ENCODE results near the gene UQCR10. TPM values are rescaled to one million over a fixed set of nuclear protein-coding genes. Genes with fewer than 3 reads are reported as not detected.

UQCR10 gene
- total RNA-seq, 4 donors from 2014 or later, result 20.6 to 134 (median 70.8) TPM

DNA sequence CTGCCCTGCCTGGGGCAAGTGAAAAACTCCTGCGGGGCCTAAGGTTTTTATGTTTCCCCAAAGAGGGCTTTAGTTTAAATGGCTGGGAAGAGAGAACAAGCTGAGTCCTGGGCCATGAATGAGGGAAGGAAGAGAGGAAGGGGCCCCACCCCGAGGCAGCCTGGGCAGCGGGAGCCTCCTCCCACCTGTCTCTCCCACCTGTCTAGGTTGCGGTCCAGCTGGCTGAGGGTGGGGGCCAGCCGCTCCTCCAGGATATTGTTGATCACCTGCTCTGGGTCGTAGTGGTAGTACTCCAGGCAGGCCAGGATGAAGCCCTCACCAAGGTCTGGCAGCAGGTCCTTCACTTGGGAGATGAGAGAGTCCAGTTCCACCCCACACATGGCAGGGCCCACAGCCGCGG lies 34.6 kb downstream of the UQCR10 start:
- peak overlapping the region in 1 of 3 donors; percentile 37 for H3K27ac ChIP-seq
- H3K4me3 ChIP-seq (replicated peaks in 1 of 3), result no peak overlapping the region
- DNase-seq, result no peak
- no peaks in the 10 kb centered on the region for H3K27me3 ChIP-seq
- no peak for TF ChIP-seq POLR2A (IDR thresholded peaks at IDR 0.05)
- TF ChIP-seq, protein P1, sequence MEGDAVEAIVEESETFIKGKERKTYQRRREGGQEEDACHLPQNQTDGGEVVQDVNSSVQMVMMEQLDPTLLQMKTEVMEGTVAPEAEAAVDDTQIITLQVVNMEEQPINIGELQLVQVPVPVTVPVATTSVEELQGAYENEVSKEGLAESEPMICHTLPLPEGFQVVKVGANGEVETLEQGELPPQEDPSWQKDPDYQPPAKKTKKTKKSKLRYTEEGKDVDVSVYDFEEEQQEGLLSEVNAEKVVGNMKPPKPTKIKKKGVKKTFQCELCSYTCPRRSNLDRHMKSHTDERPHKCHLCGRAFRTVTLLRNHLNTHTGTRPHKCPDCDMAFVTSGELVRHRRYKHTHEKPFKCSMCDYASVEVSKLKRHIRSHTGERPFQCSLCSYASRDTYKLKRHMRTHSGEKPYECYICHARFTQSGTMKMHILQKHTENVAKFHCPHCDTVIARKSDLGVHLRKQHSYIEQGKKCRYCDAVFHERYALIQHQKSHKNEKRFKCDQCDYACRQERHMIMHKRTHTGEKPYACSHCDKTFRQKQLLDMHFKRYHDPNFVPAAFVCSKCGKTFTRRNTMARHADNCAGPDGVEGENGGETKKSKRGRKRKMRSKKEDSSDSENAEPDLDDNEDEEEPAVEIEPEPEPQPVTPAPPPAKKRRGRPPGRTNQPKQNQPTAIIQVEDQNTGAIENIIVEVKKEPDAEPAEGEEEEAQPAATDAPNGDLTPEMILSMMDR (IDR thresholded peaks at IDR 0.05), result no peak
- intact Hi-C loops (cut with DNase I), result no loop called here
- H3K9me3 ChIP-seq, result no peaks in the 10 kb centered on the region
- H3K36me3 ChIP-seq, result peaks cover 38 to 46% of the 10 kb centered on the region in 2 donors
- H3K4me1 ChIP-seq, result peaks cover 17 to 31% of the 10 kb centered on the region in 2 donors
- 86% methylated on average over 5 to 6 of the region's 8 CpGs for WGBS, 2 donors

DNA sequence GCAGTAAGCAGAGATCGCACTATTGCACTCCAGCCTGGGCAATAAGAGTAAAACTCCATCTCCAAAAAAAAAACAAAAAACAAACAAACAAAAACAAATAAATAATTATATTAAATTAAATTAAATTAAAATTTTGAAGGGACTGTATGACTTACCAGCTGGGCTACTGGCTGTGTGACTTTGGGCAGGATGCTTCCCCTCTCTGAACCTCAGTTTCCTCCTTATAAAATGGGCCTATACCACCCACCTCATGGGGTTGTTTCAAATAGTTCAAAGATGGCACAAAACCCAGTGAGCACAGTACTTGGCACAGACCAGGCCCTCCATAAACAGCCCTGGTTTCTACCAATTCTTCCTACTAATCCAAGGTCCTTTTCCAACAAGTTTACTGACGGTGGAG lies 36.0 kb downstream of the UQCR10 start:
- Histone ChIP-seq H3K9me3 (no peaks in the 10 kb centered on the region), H3K27ac (no peak overlapping the region), H3K36me3 (peaks cover 38 to 58% of the 10 kb centered on the region in 2 donors), H3K27me3 (no peaks in the 10 kb centered on the region), H3K4me1 (peaks cover 17 to 18% of the 10 kb centered on the region in 2 donors), H3K4me3 (replicated peaks in 1 of 3) (no peak overlapping the region)
- WGBS, 2 donors, result 95 to 98% methylated on average over 2 of the region's 2 CpGs
- intact Hi-C loops (cut with DNase I), result no loop called here
- TF ChIP-seq POLR2A (IDR thresholded peaks at IDR 0.05), result no peak
- TF ChIP-seq, protein P1 (IDR thresholded peaks at IDR 0.05), result no peak
- DNase-seq, result no peak

DNA sequence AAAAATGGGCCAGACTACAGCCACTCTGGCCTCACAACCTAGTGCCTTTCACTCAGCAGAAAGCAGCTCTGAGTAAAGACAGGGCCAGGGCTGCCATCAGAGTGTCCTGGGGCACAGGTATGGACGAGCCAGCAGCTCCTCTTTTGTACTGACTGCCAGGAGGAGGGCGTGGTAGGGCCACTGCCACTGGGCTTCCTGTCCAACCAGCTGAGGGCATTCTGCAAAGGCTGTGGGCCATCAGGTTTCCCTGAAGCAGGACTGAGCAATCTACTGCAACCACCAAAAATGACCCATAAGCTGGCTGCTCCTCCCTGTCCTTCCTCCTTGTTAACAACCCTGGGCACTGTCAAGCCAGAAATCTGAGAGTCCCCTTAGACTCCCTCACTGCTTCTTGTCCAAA lies 37.8 kb downstream of the UQCR10 start:
- intact Hi-C loops (cut with DNase I), result no loop called here
- no peak for TF ChIP-seq POLR2A (IDR thresholded peaks at IDR 0.05)
- TF ChIP-seq, protein P1 (IDR thresholded peaks at IDR 0.05), result no peak
- Histone ChIP-seq H3K27me3 (no peaks in the 10 kb centered on the region), H3K4me3 (replicated peaks in 1 of 3) (no peak overlapping the region), H3K36me3 (peaks cover 40 to 62% of the 10 kb centered on the region in 2 donors), H3K27ac (no peak overlapping the region), H3K4me1 (peaks cover under 1 to 1% of the 10 kb centered on the region in 2 donors), H3K9me3 (no peaks in the 10 kb centered on the region)
- 100% methylated on average over 2 of the region's 2 CpGs for WGBS, 2 donors
- no peak for DNase-seq

DNA sequence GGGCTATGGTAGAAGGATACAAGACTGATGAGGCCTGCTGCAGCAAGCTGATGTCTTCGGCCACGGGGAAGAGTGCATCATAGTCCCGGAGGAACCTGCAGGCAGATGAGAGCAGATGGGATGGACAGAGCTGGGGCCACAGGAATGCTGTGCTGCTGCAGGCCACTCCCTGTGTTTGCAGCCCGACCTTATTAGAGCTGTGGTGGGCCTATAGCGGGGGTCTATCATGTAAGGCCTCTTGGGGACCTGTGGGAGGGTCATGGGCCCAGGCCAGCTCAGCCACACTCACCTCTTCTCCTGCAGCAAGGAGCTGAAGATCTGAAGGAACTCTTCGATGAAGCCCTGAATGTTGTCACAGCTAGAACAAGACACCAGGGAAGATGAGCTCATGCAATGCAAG lies 39.0 kb downstream of the UQCR10 start:
- WGBS, 2 donors, result 82 to 93% methylated on average over 6 of the region's 6 CpGs
- Histone ChIP-seq H3K4me3 (replicated peaks in 1 of 3) (no peak overlapping the region), H3K27ac (no peak overlapping the region), H3K36me3 (peaks cover 48 to 56% of the 10 kb centered on the region in 2 donors), H3K4me1 (no peaks in the 10 kb centered on the region), H3K9me3 (no peaks in the 10 kb centered on the region), H3K27me3 (no peaks in the 10 kb centered on the region)
- DNase-seq, result no peak
- intact Hi-C loops (cut with DNase I), result no loop called here
- no peak for TF ChIP-seq POLR2A (IDR thresholded peaks at IDR 0.05)
- TF ChIP-seq, protein P1 (IDR thresholded peaks at IDR 0.05), result no peak

DNA sequence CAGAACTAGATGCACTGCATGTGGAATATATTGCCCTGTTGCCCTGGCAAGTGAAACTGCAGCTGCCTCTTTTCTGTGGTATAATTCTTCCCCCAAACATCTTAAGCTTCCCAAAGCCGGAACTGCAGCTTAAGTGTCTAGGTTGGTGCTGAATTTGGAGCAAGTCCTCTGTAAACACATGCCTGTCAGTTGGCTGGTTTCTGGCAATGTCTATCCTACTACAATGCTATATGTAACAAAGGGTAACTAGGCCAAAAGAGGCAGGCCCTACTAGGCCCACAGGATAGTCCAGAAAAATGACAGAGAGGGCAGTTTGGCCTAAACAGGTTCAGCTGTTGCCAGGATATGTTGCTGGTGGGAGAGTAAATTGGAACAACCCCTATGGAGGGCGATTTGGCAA lies 43.0 kb downstream of the UQCR10 start:
- H3K4me1 ChIP-seq, result no peaks in the 10 kb centered on the region
- H3K4me3 ChIP-seq (replicated peaks in 1 of 3), result no peak overlapping the region
- H3K36me3 ChIP-seq, result peaks cover 47 to 53% of the 10 kb centered on the region in 2 donors
- intact Hi-C loops (cut with DNase I), result no loop called here
- H3K9me3 ChIP-seq, result no peaks in the 10 kb centered on the region
- WGBS, 2 donors, result 85% methylated on average over 2 of the region's 2 CpGs
- no peak for DNase-seq
- H3K27ac ChIP-seq, result no peak overlapping the region
- TF ChIP-seq, protein P1 (IDR thresholded peaks at IDR 0.05), result no peak
- TF ChIP-seq POLR2A (IDR thresholded peaks at IDR 0.05), result no peak
- no peaks in the 10 kb centered on the region for H3K27me3 ChIP-seq

All from thyroid gland (tissue), 4 donors.